GM21528 (cell line): ENCODE data around the gene TLR1.
"Not testable (repeated sequence)": the region's sequence is repeated elsewhere in the genome, so short reads cannot be mapped to it uniquely, and the experiment has no call there.

Source experiments
- ATAC-seq: cut with Tn5 transposase; IDR thresholded peaks from one replicate; pipeline ENCODE4 v1.9.1; 2021; ENCODE audit warnings: mild to moderate bottlenecking, moderate library complexity; ENCODE audit not compliant: unreplicated experiment, low FRiP score

TLR1 gene

DNA sequence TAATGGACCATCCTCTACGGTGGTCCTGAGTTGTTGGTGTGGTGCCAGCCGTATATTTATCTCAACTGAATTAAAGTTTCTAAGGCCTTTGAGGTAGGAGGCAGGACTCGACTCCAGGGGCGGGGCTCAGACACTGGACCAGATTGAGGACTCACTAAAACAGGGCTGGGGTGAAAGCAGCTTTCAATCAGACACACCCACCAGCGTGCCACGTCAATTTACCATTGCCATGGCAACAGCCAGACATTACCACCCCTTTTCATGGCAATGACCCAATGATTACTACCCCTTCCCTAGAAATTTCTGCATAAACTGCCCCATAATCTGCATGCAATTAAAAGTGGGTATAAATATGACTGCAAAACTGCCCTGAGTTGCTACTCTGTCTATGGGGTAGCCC is 6.7 kb upstream of the TLR1 start:
- no peak for ATAC-seq

GRCh38 chr4:38807462-38807861 is 2.9 kb upstream of the TLR1 start:
- ATAC-seq = not testable (repeated sequence)

- ATAC-seq = not testable (repeated sequence)
These were observed 1.7 kb upstream of the TLR1 start for GRCh38 chr4:38806251-38806650.

- peak; percentile 82 for ATAC-seq
These were observed 1.0 kb upstream of the TLR1 start for GRCh38 chr4:38805530-38806145.

DNA sequence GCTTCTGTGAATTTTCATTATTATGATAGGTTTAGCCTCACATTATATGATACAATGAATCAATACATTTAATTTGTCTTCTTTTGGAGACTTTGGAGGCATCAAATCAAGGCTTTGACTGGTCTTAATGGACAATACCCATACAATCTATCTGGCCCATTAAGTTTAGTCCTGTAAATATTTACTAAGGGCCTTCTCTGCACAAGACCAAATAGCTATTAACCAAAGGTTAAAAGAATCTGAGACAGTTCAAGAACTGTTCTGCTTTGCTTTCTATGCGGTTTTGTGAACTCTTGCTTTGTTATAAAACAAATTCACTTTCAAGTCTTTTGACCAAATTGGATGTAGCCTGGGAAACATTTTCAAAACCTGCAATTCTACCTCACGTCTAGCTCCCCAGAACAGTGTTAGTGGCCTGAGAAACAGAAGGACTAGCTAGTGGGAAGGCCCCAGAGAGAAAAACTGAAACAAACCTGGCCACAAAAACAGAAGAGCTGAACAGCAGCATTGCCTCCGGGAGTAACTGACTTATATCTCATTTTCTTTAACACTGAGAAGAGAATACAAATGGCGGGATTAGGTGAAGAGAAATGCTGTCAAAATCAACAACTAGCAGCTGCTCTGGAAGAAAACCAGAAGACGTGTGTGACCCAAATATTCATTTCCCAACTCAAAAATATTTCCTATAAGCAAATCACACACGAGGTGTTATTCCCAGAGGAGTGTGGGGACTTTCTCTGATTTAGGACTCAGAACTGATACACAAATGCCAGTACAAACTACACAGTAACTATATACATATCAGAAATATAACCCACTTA is 548 bp downstream of the TLR1 start:
- peak; percentile 63 for ATAC-seq

GRCh38 chr4:38802561-38803355 is 1.8 kb downstream of the TLR1 start:
- no peak for ATAC-seq

DNA sequence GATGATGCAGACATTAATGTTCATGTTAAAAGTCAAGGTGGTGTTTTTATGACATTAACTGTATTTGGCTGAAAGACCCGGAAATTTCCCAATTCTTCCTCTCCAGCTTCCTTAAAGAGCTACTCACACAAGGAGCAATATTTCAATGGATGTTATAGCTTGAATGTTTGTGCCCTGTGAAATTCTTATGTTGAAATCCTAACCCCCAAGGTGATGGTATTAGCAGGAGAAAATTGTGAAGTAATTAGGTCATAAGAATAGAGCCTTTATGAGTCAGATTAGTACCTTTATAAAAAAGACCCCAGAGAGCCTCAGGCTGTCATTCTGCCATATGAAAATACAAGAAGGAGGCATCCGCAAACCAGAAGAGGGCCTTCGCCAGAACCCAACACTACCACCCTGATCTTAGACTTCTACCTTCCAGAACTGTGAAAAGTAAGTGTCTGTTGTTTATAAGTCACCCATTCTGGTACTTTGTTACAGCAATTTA is 3.6 kb downstream of the TLR1 start:
- no peak for ATAC-seq

DNA sequence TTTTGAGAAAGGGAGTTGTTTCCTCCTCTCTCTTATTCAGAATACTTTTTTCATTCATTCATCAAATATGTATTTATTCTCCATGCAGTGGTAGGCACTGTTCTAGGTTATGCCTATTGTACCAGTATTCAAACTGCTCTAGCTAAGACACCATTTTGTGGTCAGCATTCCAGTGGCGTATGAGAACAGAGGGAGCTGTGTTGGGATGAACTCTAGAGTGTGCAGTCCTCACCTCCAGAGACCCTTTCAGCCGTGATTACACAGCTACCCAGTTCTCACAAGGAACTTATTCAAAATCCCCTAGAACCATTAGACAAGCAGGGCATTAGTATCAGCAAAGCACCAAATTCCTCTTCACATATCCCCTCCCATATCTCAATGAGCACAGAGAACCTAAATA is 4.2 kb downstream of the TLR1 start:
- ATAC-seq = no peak

- no peak for ATAC-seq
These were observed 9.5 kb downstream of the TLR1 start for GRCh38 chr4:38795087-38795486.

GRCh38 chr4:38794051-38794450 is 10.5 kb downstream of the TLR1 start:
- no peak for ATAC-seq

DNA sequence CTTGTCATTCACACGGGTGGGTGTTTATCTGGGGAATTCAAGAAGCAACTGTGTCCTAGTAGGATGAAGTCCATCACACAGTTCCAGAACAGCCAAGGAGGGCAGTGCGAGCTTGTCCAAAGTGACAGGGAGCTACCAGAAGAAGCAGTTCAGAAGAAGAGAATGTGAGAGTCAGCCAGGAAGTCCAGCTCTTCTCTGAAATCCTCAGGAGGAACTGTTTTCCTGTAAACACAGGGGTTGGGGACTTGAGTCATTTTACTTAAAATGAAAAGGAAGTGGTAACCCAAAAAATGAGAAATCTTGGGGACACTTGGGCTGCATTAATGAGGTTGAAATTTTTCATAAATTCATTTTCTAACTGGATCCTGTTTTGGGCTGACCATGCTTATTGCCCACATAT is 13.6 kb downstream of the TLR1 start:
- no peak for ATAC-seq

DNA sequence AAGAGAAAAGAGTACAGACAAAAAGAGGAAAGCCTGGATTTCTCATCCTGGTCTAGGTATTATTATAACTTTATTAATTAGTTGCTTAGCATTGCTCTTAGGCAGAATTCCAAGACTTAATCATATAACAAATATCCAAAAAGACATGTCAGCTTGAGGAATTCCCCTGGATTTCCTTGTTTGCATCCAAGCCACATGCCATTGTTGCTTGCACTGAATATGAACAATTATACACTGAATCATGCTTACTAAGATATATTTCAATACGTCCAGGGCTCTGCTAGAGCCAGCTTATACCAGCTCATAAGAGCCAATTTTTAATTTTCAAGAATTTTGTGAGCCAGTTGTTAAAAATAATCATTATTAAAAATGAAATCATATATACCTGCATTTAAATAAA is 16.3 kb downstream of the TLR1 start:
- no peak for ATAC-seq

DNA sequence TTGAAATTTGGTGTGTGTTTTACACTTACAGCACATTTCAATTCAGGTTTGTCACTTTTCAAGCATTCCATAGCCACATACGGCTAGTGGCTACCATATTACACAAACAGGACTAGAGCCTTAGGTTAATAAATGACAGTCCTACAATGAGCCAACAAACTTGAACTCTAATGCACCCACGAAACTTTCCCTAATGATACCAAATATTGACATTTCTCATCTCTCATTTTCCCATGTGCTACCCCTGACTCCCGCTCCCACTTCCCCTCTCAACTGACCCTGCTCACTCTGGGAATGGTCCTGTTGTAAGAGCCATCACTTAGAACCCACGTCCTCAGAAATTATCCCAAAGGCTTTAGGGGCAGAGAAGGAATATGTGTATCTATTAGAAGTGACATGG is 16.9 kb downstream of the TLR1 start:
- no peak for ATAC-seq

- peak; percentile 57 for ATAC-seq
These were observed 18.6 kb downstream of the TLR1 start for GRCh38 chr4:38785901-38786402.

DNA sequence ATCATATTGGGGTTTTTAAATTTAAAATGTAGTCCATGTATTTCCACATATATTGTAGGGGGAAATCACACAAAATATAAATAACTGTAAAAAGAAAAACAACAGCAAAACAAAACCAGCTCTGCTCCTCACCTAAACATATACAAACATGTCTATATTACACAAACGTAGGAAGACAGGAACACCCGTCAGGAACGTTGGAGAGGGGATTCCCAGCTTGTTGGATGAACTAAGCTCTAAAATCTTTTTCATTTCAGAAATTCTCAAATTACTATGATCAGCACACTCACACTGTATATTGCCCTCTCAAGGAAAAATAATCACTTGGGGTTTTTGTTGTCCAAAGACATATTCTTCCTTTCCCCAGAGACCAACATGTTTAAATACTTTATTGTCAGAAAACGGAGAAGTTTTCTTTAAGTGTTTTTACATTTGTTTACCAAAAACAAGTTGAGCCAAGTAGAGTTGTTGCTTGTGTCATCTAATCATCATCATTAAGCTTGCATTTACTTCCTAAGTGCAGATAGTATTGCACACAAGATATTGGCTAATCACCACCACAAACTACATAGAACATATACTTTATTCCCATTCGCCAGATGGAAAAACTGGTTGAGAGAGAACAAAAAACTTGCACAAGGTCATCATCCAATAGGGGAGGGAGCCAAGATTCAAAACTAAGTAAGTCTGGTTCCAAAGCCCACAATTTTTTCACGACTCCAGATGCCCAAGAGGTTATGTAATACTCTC is 19.4 kb downstream of the TLR1 start:
- ATAC-seq = no peak

DNA sequence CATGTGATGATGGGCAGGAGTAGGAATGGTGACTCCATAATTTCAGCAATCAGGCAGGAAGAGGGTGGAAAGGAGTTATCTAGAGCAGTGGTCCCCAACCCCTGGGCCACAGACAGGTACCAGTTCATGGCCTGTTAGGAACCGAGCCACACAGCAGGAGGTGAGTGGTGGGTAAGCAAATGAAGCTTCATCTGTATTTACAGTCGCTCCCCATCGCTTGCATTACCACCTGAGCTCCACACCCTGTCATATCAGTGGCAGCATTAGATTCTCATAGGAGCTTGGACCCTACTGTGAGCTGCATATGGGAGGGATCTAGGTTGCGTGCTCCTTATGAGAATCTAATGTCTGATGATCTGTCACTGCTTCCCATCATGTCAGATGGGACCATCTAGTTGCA is 20.4 kb downstream of the TLR1 start:
- ATAC-seq = no peak

DNA sequence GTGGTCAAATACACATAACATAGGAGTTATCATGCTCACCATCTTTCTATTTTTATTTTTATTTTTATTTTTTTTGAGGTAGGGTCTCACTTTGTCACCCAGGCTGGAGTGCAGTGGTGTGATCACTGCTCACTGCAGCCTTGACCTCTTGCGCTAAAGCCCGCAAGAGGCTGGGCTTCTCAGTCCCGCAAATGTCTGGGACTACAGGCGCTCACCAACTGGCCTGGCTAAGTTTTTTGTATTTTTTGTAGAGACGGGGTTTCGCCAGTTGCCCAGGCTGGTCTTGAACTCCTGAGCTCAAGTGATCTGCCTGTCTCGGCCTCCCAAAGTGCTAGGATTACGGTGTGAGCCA is 21.5 kb downstream of the TLR1 start:
- ATAC-seq = no peak

GRCh38 chr4:38782452-38783108 is 22.0 kb downstream of the TLR1 start, which contains the start of gene TLR10:
TLR10 (minus strand) TSS chr4:38782990; CDS start chr4:38775590, 7,400 bp downstream.
- ATAC-seq = peak; percentile 58

- ATAC-seq = peak; percentile 25
These were observed 22.7 kb downstream of the TLR1 start for GRCh38 chr4:38781854-38782261.
